GM04503 (cell line): ENCODE data around the gene FOXG1.

ENCODE experiments used
- DNase-seq: peaks from one replicate; pipeline ENCODE4 v3.0.0-alpha.2; 2012; ENCODE audit warnings: low read depth

Gene FOXG1

GRCh38 chr14:28766469-28766955 is at the start of gene FOXG1:
TSS of gene FOXG1 (plus strand) at chr14:28766787. CDS start at chr14:28767280, 493 bp downstream.
- no peak for DNase-seq

GRCh38 chr14:28719130-28719529 is 47.5 kb upstream of the FOXG1 start:
- no peak for DNase-seq

- no peak for DNase-seq
These were observed 35.2 kb upstream of the FOXG1 start for GRCh38 chr14:28731358-28731757.

- no peak for DNase-seq
These were observed 24.3 kb upstream of the FOXG1 start for GRCh38 chr14:28742171-28742846.

- no peak for DNase-seq
These were observed 22.5 kb upstream of the FOXG1 start for GRCh38 chr14:28744126-28744525.

- no peak for DNase-seq
These were observed 21.4 kb upstream of the FOXG1 start for GRCh38 chr14:28745176-28745575.

GRCh38 chr14:28746247-28746646 is 20.3 kb upstream of the FOXG1 start:
- DNase-seq = no peak

- no peak for DNase-seq
These were observed 15.0 kb upstream of the FOXG1 start for GRCh38 chr14:28751467-28752058.

GRCh38 chr14:28754209-28754985 is 12.2 kb upstream of the FOXG1 start:
- DNase-seq = no peak

GRCh38 chr14:28755198-28755815 is 11.3 kb upstream of the FOXG1 start:
- DNase-seq = no peak

- no peak for DNase-seq
These were observed 10.7 kb upstream of the FOXG1 start for GRCh38 chr14:28755884-28756268.

- DNase-seq = no peak
These were observed 10.2 kb upstream of the FOXG1 start for GRCh38 chr14:28756269-28756883.

- DNase-seq = no peak
These were observed 9.6 kb upstream of the FOXG1 start for GRCh38 chr14:28756884-28757570.

- no peak for DNase-seq
These were observed 8.8 kb upstream of the FOXG1 start for GRCh38 chr14:28757786-28758185.

GRCh38 chr14:28758253-28758884 is 8.2 kb upstream of the FOXG1 start:
- no peak for DNase-seq

- DNase-seq = no peak
These were observed 7.5 kb upstream of the FOXG1 start for GRCh38 chr14:28758885-28759652.

- no peak for DNase-seq
These were observed 6.8 kb upstream of the FOXG1 start for GRCh38 chr14:28759653-28760313.

- no peak for DNase-seq
These were observed 6.1 kb upstream of the FOXG1 start for GRCh38 chr14:28760431-28760996.
